ENCODE results near the gene AXL.
A peak's percentile ranks its signal among the peaks of the same experiment; 100 is the strongest.

AXL gene

GRCh38 chr19:41261474-41262190 is 42.6 kb downstream of the AXL start:
- peak overlapping the region; percentile 54 for H3K4me3 ChIP-seq (ENCODE audit: low read depth, low read length)
- TF ChIP-seq, protein P1, sequence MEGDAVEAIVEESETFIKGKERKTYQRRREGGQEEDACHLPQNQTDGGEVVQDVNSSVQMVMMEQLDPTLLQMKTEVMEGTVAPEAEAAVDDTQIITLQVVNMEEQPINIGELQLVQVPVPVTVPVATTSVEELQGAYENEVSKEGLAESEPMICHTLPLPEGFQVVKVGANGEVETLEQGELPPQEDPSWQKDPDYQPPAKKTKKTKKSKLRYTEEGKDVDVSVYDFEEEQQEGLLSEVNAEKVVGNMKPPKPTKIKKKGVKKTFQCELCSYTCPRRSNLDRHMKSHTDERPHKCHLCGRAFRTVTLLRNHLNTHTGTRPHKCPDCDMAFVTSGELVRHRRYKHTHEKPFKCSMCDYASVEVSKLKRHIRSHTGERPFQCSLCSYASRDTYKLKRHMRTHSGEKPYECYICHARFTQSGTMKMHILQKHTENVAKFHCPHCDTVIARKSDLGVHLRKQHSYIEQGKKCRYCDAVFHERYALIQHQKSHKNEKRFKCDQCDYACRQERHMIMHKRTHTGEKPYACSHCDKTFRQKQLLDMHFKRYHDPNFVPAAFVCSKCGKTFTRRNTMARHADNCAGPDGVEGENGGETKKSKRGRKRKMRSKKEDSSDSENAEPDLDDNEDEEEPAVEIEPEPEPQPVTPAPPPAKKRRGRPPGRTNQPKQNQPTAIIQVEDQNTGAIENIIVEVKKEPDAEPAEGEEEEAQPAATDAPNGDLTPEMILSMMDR (IDR thresholded peaks at IDR 0.05; ENCODE audit: low read depth, low read length), result no peak

DNA sequence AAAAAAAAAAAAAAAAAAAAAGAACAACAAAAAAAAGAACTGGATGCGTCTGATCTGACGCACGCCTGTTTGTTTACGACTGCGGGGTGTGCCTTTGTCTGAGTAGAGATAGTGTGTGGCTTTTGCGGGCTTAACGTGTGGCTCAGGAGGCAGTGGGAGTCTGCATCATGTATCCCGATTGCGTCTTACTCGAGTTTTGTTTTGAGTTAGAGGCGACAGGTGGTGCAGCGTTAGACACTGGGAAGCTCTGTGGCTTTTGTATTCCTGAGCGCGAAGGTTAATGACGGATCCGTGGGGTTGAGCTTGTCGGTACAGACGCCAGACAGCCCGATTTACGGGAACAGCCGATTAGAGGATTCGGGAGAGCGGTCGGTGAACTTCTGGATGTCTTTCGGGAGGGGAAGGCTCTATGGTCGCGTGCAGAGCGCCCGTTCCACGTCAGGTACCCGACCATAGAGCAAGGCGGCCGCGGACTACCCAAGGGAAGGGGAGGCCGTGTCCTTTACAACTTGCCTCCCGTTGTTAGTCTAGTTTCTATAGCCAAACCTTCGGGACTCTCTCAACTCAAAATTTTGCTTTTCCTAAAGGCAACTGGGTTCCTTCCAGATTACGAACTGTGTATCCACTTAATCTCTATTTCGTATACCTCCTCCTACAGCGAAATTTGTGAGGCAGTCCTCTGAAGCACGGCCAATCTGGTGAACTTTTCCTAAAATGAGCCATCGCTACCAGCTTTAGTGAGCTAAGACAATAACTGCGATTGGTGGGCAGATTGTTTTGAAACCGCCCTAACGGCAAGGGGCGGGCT is 44.2 kb downstream of the AXL start:
- TF ChIP-seq, protein P1 (IDR thresholded peaks at IDR 0.05; ENCODE audit: low read depth, low read length), result no peak
- H3K4me3 ChIP-seq (ENCODE audit: low read depth, low read length), result peak overlapping the region; percentile 71

DNA sequence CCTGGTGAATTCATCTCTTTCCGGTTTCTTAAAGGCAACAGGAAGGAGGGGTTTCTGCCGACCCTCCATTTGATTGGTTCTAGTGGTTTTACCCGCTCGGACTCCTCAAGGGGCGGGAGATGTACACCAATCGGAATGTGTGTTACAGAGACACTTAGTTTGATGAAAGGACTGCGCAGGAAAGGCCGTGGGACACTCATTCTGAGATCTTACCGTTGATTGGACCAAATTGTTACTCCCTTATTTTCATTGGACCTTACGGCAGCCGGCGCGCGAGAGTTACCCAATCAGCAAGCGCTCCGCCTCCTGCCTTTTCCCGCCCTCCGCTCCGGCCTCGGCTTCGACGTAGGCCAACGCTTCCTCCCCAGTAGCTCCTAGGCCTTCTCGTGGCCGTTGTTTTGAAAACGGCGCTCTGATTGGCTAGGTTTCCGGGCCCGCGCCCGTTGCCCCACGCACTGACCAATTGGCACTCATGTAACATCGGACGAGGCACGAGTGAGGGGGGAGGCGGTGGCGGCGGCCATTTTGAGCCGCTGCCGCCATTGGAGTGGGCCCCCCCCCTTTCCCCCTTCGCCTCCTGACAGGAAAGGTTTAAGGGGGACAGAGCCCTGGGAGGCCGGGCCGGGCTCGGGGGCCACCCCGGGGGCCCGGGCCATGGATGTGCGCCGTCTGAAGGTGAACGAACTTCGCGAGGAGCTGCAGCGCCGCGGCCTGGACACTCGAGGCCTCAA is 45.0 kb downstream of the AXL start, which contains the start of gene HNRNPUL1:
HNRNPUL1 (plus strand) TSS at position 523 of the 731 bp plus-strand sequence; CDS start at position 655, 132 bp downstream.
- H3K4me3 ChIP-seq (ENCODE audit: low read depth, low read length), result peak within 1 kb of the TSS; percentile 86
- TF ChIP-seq, protein P1 (IDR thresholded peaks at IDR 0.05; ENCODE audit: low read depth, low read length), result no peak

DNA sequence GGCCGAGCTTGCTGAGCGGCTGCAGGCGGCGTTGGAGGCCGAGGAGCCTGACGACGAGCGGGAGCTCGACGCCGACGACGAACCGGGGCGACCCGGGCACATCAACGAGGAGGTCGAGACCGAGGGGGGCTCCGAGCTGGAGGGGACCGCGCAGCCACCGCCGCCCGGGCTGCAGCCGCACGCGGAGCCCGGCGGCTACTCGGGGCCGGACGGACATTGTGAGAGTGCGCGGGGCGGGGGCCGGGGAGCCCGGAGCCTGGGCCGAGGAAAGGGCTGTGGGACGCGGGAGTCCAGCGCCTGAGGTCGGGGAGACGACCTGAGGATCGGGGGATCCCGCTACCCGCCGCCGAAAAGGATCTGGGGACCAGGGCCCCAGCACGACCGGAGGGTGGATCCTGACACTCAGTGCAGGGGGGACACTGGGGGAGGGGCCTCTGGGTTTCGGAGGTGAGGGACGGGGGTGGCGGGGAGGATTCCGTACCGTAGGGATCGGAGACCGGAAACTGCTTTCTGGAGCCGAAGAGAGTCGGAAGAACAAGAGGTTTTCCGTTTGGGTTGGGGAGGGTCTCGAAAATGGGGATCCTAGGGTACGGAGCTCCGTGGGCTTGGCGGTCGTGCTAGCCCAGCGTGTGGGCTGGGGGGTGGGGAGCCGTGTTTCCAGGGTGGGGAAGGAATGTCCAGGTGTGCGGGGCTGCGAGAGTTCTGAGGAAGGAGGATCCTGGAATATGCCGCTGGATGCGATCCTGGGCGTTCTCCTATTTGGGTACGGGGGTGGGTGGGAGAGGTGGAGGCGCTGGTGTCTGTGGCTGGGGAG is 45.8 kb downstream of the AXL start:
- TF ChIP-seq, protein P1 (IDR thresholded peaks at IDR 0.05; ENCODE audit: low read depth, low read length), result no peak

DNA sequence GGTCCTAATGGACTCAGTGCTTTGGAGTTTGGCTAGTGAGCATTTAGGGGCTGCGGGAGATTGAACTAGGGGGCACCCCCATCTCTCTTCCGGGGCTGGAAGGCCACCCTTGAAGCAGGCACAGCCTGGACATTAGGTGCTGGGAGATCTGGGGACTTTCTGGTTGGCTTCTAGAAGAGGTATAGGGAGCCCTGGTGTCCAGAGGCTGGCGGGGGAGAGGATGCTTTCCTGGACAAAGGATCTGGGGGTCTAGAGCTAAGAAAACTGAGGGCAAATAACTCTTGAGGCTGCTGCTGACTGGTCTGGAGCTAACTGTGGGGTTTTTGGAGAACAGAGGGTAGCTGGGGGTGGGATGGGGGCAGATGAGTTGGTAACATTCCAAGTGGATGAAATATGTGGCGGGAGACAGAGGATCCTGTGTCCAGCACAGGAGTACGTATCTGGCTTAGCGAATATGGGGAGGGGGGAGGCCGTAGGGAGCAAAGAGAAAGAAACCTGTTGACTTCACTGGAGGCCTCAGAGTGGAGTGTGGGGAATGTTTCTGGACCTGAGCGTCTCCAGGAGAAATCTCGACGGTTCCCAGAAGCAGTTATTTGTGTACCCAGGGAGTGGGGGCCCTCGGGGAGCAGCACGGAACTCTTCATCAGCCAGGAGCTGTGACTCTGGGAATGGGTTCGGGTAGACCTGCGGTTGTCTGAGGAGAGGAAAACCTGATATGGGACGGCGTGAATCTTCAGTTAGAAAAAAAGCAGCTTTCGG is 46.6 kb downstream of the AXL start:
- TF ChIP-seq, protein P1 (IDR thresholded peaks at IDR 0.05; ENCODE audit: low read depth, low read length), result no peak
- H3K4me3 ChIP-seq (ENCODE audit: low read depth, low read length), result peak overlapping the region; percentile 86

More for the DNA sequence above, 45.8 kb downstream of the AXL start:
- peak overlapping the region; percentile 86 for H3K4me3 ChIP-seq (ENCODE audit: low read depth, low read length)

DNA sequence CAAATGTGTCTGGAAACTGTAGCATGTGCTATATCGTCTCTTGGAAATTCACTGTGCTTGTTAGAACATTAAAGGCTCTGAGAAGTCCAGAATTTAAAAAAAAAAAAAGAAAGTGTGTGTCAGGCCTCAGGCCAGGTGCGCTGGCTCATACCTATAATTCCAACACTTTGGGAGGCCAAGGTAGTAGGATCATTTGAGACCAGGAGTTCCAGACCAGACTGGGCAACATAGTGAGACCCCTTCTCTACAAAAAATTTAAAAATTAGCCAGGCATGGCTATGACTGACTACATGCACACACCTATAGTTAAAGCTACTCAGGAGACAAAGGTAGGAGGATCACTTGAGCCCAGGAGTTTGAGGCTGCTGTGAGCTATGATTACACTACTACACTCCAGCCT is 50.0 kb downstream of the AXL start:
- TF ChIP-seq, protein P1 (IDR thresholded peaks at IDR 0.05; ENCODE audit: low read depth, low read length), result no peak
- H3K4me3 ChIP-seq (ENCODE audit: low read depth, low read length), result no peak overlapping the region

Measured in WI38 (cell line).